Activated CD4-positive, alpha-beta T cell treated with anti-CD3 and anti-CD28 coated beads, Interleukin-2, amount 50 U/mL, for 1 hour (primary cell): ENCODE measurements around the gene SLC26A8.
A peak's percentile ranks its signal among the peaks of the same experiment; 100 is the strongest.
"Not testable (repeated sequence)": the region's sequence is repeated elsewhere in the genome, so short reads cannot be mapped to it uniquely, and the experiment has no call there.

ENCODE experiments used
- DNase-seq: peaks from one replicate; pipeline ENCODE4 v3.0.0-alpha.2; 2020

SLC26A8 gene

DNA sequence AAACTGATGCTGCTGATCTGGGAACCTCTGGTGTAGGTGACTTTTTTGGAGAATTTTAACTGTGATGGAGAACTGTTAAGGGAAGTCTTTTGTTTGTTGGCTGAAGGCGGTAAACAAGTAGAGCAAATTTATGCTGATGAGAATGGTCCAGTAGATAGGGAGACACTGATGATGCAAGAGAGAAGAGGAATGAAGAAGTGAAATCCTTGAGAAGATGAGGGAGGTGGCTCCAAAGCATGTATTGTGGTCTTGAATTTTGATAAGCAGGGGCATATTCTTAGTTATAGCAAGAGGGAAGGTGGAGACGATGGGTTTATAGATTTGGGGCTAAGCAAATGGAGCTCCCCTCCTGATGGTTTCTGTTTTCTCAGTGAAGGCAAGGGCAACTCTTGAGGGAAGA is 25.1 kb upstream of the SLC26A8 start:
- no peak for DNase-seq

DNA sequence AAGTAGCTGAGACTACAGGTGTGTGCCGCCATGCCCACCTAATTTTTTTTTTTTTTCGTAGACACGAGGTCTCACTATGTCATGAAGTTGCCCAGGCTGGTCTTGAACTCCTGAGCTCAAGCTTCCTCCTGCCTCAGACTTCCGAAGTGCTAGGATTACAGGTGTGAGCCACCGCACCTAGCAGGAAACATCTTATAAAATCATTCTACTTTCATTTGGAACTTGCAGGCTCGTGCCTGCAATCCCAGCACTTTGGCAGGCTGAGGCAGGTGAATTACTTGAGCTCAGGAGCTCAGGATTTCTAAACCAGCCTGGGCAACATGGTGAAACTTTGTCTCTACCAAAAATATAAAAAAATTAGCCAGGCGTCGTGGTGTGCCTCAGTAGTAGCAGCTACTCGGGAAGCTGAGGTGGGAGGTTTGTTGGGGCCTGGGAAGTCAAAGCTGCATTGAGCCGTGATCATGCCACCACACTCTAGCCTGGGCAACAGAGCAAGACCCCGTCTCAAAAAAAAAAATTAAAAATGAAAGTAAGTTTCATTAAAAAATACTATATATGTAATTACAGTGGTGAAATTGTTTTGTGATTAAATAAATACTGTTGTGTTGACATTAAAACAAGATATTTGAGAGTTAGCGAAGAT is 18.3 kb upstream of the SLC26A8 start:
- DNase-seq: no peak

DNA sequence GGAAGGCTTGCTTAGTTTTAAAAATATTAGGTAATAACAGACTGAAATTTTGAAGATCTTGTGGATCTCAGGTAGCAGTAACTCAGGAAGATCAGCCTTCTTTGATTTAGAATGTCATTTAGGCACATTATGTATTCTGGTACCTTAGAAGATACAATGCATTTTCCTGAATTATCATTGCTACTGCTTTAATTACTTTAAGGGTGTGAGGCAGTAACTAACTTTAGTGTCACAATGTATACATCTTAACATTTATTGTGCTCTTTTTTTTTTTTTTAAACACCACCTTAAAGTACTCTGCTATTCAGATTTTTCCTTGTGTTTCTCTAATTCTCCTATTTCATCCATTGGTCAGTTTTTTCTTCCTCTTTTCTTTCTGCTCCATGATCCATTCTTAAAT is 16.5 kb upstream of the SLC26A8 start:
- DNase-seq: no peak

DNA sequence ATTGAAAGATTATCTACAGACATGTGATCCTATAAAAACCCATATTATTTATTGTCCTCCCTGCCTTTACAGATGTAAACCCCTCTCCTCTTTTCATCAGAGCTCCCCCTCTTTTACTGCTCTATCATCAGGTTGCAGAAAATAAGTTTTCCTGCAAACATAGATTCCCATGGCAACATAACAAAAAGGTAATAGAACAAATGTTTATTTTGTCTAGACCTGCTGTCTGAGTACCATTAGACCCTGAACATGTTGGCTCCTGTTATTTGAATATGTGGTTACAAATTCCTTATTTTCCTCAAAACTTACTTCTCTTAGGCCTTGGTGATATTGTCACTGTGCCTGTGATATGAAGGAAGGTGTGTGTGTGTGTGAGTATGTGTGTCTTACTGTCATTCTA is 14.7 kb upstream of the SLC26A8 start:
- DNase-seq: no peak

DNA sequence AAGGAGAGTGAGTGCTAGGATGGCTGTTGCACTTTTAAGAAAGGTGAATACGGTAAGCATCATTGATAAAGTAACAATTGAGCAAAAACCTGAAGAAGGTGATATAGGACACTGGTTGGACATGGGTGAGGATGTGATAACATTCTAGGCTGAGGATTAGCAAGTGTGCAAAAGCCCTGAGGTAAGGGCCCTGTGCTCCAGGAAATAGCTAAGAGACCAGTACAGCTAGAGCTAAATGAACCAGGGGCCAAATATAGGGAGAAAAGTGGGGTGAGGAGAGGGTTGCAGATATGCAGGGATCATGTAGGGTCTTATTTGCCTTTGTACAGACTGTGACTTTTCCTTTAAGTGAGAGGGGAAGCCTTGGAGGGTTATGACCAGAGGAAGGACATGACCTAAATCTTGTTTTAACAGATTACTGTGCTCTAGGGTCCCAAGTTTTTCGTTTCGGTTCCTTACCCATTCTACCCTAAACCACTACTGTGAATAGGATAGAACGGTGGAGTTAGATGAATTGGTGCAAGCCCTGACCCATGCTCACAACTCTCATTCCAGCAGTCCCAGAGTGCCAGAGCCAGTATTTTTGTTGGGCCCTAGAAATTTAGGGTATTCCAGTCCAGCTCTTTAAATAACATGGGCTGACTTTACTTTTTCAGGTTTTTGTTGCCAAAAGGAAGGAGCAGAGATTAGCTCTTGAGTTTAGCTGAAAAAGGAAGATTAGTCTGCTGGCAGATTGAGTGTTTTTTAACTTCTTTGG is 13.9 kb upstream of the SLC26A8 start:
- DNase-seq: no peak

DNA sequence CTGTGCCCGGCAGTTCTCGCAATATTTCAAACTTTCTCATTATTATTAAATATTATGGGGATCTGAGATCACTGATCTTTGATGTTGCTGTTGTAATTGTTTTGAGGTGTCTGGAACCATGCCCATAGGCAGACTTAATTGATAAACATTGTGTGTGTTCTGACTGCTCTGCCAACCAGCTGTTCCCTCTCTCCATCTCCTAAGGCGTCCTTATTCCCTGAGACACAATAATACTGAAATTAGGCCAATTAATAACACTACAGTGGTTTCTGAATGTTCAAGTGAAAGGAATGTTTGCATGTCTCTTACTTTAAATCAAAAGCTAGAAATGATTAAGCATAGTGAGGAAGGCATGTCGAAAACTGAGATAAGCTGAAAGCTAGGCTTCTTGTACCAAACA is 10.8 kb upstream of the SLC26A8 start:
- no peak for DNase-seq

DNA sequence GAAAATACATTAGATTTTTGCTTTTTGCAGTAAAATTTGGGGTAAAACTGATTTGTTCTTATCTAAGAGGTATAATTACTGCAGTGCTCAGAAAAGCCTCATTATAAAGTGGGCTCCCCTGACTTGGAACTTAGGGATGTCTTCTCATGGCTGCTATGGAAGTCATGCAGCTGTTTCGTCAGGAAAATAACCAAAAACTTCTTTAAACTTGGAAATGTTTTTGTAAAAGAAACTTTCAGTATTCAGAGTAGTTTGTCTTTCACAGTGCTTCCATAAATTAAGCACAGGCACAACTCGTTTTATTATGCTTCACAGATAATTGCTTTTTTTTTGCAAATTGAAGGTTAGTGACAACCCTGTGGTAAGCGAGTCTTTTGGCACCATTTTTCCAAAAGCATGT is 10.0 kb upstream of the SLC26A8 start:
- DNase-seq: no peak

DNA sequence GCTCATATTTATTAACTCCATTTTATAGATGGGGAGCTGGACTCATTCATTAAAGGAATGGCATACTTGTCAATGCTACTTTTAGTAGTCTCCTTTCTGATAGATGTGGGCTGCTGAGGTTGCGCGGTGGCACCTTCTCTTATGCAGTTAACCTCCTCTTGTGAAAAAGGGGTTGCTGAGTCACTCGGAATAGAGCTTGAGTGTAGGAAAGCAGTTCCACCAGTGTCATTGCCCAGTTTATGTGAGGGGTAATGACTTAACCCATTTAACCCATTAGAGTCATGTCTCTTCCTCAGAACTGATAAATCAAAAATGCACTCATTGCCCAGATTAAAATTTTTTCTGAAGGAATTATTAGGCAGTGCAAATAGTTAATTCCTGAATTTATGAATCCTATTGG is 9.5 kb upstream of the SLC26A8 start:
- DNase-seq: peak; percentile 8

DNA sequence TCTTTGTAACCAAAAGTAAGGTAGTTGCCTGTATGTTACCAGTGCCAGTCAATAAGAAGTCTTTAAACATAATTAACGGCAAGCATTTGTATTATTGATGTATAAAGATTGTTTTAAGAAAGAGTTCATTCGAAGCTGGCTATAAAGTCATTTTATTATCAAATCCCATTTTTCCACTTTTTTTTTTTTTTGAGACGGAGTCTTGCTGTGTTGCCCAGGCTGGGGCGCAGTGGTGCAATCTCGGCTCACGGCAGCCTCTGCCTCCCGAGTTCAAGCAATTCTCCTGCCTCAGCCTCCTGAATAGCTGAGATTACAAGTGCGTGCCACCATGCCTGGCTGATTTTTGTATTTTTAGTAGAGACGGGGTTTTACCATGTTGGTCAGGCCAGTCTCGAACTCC is 8.7 kb upstream of the SLC26A8 start:
- DNase-seq: not testable (repeated sequence)

DNA sequence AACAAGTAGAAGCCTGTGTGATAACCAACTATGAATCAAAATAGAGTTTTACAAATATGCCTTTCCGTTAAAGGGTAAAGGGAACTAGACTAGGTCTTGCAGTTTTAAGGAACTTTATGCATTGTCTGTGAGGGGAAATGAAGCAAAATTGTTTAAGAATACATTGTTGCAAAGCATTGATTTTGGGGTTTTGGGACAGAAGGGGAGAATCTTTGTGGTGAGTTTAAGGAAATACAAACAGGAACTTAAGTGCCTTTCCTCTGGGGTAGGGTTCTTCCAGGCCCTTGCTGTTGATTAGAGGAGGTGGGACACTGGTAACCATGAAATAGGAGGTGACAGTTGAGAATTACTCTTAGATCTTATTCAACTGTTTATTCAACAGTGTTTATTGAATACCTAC is 7.8 kb upstream of the SLC26A8 start:
- DNase-seq: no peak

DNA sequence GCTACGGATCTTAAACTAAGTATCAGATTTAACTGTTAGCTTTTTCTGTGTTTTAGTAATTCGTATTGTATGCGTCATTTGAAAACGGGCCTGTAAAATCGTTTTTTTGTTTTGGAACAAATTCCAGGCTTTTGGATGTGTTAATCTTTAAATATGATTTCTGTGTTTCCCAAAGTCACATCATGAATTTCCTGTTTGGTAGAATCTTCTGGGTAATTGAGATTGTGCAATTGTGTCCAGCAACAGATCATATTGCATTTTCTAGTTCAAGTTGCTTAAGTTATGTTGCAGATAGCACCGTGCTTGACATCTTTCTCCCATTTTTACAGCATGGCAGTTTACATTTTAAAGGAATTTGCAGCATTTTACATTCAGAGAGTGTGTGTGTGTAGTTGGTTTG is 5.0 kb upstream of the SLC26A8 start:
- DNase-seq: no peak

DNA sequence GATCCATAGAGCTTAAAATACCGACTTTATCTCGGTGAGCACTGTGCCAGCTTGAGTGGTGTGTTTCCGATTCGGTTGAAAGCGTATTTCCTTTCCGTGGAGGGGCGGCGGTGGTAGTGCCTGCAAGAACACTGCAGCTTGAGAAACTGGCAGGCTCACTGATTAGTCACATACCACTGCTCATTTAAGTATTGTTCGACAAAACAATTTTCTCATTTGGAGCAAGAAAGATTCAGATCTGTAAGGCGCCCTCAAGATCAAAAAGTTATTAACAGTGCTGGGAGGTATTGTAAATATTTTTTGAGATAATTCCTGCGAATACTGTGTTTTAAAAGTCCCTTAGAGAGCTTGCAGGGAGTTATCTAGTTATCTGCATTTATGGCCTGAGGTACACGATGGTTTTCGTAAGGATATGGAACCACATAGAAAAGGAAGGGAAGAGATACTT is 4.5 kb upstream of the SLC26A8 start:
- DNase-seq: peak; percentile 75

DNA sequence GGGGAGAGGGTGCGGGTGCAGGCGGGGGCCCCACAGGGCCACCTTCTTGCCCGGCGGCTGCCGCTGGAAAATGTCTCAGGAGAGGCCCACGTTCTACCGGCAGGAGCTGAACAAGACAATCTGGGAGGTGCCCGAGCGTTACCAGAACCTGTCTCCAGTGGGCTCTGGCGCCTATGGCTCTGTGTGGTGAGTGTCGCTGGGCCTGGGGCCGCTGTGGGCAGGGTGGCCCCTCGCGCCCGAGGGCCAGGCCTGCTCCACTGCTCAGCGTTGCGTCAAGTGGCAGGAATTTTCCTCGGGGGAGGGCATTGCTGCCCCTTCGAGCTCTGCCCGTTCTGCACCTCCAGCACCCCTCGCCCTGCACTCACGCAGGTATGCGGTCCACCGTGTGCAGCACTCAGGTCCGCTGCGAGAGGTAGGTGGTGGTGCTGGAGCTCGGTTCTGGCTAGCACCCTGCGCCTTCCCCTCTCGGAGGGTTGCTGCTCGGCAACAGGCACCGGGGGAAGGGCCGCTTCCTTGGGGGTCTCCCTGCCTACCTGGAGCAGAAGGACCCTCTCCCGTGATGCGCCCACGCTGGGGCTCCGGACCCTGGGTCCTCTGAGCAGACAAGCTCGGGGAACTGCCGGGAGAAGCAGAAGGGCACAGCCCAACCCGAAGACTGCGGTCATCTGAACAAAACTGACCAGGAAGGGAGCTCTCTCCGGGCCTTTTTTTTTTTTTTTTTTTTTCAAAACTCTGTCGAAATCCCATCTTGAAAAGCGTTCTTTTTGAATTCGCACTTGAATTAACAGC is 3.8 kb upstream of the SLC26A8 start:
- DNase-seq: peak; percentile 45

DNA sequence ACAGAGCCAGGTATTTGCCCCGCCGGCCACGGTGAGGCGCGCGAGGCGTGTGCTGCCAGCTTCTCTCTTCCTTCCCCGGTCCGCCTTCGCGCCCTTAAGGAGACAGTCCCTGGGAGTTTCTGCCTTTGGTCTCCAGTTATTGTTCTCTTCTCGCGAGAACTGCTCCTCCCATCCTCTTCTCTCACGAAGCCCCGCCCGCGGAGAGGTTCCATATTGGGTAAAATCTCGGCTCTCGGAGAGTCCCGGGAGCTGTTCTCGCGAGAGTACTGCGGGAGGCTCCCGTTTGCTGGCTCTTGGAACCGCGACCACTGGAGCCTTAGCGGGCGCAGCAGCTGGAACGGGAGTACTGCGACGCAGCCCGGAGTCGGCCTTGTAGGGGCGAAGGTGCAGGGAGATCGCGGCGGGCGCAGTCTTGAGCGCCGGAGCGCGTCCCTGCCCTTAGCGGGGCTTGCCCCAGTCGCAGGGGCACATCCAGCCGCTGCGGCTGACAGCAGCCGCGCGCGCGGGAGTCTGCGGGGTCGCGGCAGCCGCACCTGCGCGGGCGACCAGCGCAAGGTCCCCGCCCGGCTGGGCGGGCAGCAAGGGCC is 3.2 kb upstream of the SLC26A8 start, which contains the start of gene MAPK14:
Gene MAPK14, plus strand, starts transcription at position 308 of the 587 bp plus-strand sequence. CDS start 350 bp downstream, outside the sequence.
- peak; percentile 98 for DNase-seq

DNA sequence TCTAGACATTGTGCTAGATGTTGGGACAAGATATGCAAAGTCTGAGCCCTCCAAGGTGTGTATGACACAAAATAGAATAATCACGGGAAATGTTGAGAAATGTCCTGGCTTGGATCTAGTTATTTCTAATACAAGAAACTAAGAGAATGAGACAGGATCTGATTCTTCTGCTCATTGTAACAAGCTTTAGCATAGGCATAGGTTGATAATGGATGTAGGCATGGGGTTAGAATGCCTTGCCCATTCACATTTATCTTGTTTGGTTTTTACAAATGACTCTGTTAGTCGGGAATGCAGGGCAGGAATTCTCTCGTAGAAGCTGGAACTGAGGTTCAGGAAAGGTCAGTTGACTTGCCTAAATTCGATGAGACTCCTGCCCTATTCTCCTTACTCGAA is 1.5 kb upstream of the SLC26A8 start:
- DNase-seq: no peak

DNA sequence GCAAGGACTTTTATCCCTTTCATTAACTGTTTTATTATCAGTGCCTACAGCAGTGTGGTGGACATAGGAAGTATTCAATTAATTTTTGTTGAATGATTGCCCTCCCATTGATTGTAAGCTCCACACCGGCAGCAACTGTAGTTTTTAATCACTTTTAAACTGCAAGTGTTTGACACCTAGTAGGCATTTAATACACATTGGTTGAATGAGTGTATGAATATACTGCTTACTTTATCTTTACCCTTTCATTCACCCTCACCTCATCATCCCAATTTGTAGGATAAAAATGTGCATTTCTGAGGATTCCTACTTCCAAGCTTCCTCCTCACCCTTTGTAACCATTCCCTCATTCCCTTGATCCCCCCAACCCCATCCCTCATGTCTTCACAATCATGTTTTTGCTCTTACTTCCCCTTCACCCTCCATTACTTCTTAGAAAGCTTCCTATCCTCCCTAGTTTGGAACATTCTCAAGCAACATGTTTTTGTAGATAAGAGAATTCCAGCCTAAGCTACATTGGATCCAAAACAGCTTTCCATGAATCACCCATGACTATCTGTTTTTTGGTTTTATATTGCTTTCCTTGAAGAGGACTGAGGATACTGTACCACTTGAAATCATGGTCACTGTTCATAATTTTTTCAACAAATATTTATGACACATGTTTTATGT is 955 bp upstream of the SLC26A8 start:
- DNase-seq: no peak

DNA sequence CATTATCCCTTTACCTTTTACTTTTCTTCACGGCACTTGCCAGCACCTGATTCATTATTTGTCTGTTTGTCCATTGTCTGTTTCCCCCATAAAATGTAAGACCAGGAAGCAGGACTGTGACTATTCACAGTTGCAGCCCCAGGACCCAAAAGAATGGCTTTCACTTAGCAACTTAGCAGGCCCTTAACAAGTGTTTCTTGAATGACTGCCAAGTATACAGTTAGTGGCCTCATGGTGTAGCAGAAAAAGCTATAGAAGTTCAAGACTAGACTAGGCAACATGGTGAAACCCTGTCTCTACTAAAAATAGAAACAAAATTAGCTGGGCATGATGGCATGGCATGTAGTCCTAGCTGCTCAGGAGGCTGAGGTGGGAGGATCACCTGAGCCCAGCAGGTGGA is 4.3 kb downstream of the SLC26A8 start:
- DNase-seq: no peak

DNA sequence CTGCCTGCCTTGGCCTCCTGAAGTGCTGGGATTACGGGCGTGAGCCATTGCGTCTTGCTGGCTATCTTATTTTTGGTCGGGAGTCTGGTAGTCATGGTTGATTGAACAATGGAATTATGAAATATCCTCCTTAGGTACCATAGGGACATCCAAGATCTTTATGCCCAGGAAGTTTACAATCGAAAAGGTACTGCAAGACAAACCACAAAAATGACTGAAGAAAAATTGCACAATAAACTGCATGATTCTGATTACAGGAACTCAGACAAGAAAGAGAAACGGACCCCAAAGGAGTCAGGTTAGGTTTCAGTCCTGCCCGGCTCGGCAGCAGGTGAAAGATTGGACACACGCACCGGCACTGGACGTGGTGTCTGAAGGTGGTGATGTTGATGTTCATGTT is 5.3 kb downstream of the SLC26A8 start:
- DNase-seq: no peak

DNA sequence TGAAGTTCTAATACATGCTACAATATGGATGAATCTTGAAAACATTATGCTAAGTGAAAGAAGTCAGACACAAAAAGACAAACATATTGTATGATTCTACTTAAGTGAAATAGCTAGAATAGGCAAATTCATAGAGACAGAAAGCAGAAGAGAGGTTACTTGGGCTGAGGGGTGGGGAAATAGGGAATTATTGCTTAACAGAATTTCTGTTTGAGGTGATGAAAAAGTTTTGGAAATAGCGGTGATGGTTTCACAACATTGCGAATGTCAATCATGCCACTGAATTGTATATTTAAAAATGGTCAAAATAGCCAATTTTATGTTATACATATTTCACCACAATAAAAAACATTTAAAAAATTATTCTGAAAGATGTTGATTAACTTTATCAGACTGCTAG is 6.1 kb downstream of the SLC26A8 start:
- no peak for DNase-seq

DNA sequence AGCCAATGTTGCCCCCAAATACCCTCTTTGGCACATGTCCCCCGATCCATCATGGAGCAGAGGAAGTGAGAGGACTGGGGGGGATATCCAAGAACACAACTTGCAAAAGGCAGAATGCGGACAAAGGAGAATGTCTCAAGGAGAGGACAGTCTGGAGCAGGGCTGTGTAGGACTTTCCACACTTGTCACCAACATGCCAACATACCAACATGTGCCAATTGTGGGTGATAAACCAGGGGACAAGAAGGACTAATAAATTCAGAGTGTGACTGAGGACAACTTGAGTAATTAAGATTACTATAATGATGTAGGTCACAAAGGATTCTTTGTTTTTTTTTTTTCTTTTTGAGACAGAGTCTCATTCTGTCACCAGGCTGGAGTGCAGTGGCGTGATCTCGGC is 8.8 kb downstream of the SLC26A8 start:
- no peak for DNase-seq

DNA sequence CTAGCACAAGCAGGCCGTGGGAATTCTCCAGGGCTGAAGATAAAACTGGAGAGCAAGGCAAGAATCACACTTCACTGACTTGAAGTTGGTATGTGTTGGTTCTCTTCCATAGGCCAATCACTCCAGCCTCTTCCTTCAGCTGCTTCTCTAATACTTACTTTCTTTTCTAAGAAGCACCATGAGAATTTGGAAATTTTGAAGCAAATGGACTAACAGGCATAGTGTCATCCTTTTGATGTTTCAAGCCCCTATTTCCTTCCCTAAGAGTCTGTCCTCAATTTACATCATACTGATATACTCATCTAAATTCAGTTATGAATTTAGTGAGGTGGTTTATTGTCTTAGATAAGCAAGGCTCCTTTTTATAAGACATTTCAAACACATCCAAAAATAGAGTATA is 24.0 kb downstream of the SLC26A8 start:
- DNase-seq: no peak

DNA sequence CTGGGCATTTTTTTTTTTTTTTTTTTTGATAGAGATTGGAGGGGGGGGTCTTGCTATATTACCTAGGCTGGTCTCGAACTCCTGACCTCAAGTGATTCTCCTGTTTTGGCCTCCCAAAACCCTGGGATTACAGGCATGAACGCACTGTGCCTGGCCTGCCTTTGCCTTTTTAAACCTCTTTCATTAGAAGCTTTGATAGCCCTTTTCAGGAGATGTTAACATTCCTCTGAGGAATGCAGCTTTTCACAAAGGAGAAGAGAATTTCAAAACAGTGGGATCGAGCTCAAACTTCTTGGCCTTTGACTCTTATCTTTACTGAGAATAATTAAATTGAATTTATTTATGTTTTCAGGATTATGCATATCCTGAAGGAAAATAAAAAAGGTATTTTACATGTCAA is 31.3 kb downstream of the SLC26A8 start:
- no peak for DNase-seq

DNA sequence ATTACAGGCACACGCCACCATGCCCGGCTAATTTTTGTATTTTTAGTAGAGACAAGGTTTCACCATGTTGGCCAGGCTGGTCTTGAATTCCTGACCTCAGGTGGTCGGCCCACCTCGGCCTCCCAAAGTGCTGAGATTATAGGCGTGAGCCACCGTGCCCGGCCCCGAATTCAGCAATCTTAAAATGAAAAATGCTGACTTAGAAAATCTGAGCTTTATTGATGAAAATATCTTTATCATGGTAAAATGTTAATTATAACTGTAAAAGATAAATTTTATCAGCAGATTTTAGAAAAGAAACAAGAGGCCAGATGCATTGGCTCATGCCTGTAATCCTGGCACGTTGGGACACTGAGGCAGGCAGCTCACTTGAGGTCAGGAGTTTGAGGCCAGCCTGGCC is 36.4 kb downstream of the SLC26A8 start:
- not testable (repeated sequence) for DNase-seq
